ENCODE data around the gene CD46.

The CD46 gene

GRCh38 chr1:207828046-207828445 is 76.2 kb downstream of the CD46 start:
- no peak overlapping the region for H3K27ac ChIP-seq (ENCODE audit: poor library complexity, severe bottlenecking)
- DNase-seq (ENCODE audit: low spot score) (no peak), ATAC-seq (ENCODE audit: low read depth) (no peak)
- no peak overlapping the region for H3K4me3 ChIP-seq (ENCODE audit: severe bottlenecking)
- no peaks in the 10 kb centered on the region for H3K27me3 ChIP-seq (ENCODE audit: insufficient read depth, poor library complexity, severe bottlenecking)
- peaks cover 30% of the 10 kb centered on the region for H3K4me1 ChIP-seq (ENCODE audit: insufficient read depth, poor library complexity, severe bottlenecking)
- no peak for TF ChIP-seq CTCF (IDR thresholded peaks at IDR 0.05; ENCODE audit: poor library complexity, severe bottlenecking)
- H3K9me3 ChIP-seq (ENCODE audit: severe bottlenecking) = no peaks in the 10 kb centered on the region
- no peaks in the 10 kb centered on the region for H3K36me3 ChIP-seq (ENCODE audit: low read depth)

- no peak overlapping the region for H3K27ac ChIP-seq (ENCODE audit: poor library complexity, severe bottlenecking)
- peak; percentile 60 for TF ChIP-seq CTCF (IDR thresholded peaks at IDR 0.05; ENCODE audit: poor library complexity, severe bottlenecking)
- ATAC-seq (ENCODE audit: low read depth) (peak; percentile 63), DNase-seq (ENCODE audit: low spot score) (no peak)
- no peaks in the 10 kb centered on the region for H3K9me3 ChIP-seq (ENCODE audit: severe bottlenecking)
- no peak overlapping the region for H3K4me3 ChIP-seq (ENCODE audit: severe bottlenecking)
- no peaks in the 10 kb centered on the region for H3K36me3 ChIP-seq (ENCODE audit: low read depth)
- H3K4me1 ChIP-seq (ENCODE audit: insufficient read depth, poor library complexity, severe bottlenecking) = peaks cover 30% of the 10 kb centered on the region
- no peaks in the 10 kb centered on the region for H3K27me3 ChIP-seq (ENCODE audit: insufficient read depth, poor library complexity, severe bottlenecking)
Measured at GRCh38 chr1:207828485-207829158, 76.8 kb downstream of the CD46 start.

GRCh38 chr1:207829576-207829975 is 77.7 kb downstream of the CD46 start:
- H3K4me3 ChIP-seq (ENCODE audit: severe bottlenecking) = no peak overlapping the region
- no peak for ATAC-seq (ENCODE audit: low read depth)
- TF ChIP-seq CTCF (IDR thresholded peaks at IDR 0.05; ENCODE audit: poor library complexity, severe bottlenecking) = no peak

GRCh38 chr1:207830788-207831187 is 78.9 kb downstream of the CD46 start:
- H3K36me3 ChIP-seq (ENCODE audit: low read depth) = no peaks in the 10 kb centered on the region
- no peaks in the 10 kb centered on the region for H3K9me3 ChIP-seq (ENCODE audit: severe bottlenecking)
- TF ChIP-seq CTCF (IDR thresholded peaks at IDR 0.05; ENCODE audit: poor library complexity, severe bottlenecking) = no peak
- DNase-seq (ENCODE audit: low spot score) (no peak), ATAC-seq (ENCODE audit: low read depth) (no peak)
- H3K27me3 ChIP-seq (ENCODE audit: insufficient read depth, poor library complexity, severe bottlenecking) = no peaks in the 10 kb centered on the region
- H3K4me3 ChIP-seq (ENCODE audit: severe bottlenecking) = no peak overlapping the region
- no peak overlapping the region for H3K27ac ChIP-seq (ENCODE audit: poor library complexity, severe bottlenecking)
- peaks cover 15% of the 10 kb centered on the region for H3K4me1 ChIP-seq (ENCODE audit: insufficient read depth, poor library complexity, severe bottlenecking)

More at GRCh38 chr1:207829576-207829975, 77.7 kb downstream of the CD46 start:
- Histone ChIP-seq H3K9me3 (ENCODE audit: severe bottlenecking) (no peaks in the 10 kb centered on the region), H3K4me1 (ENCODE audit: insufficient read depth, poor library complexity, severe bottlenecking) (peaks cover 24% of the 10 kb centered on the region), H3K36me3 (ENCODE audit: low read depth) (no peaks in the 10 kb centered on the region), H3K27ac (ENCODE audit: poor library complexity, severe bottlenecking) (no peak overlapping the region), H3K27me3 (ENCODE audit: insufficient read depth, poor library complexity, severe bottlenecking) (no peaks in the 10 kb centered on the region)
- DNase-seq (ENCODE audit: low spot score) = no peak
